Endothelial cell (in vitro differentiated cells): ENCODE results near the gene CHD2. TPM values are rescaled to one million over a fixed set of nuclear protein-coding genes. Genes with fewer than 3 reads are reported as not detected.
A peak's percentile ranks its signal among the peaks of the same experiment; 100 is the strongest.
"Not testable (repeated sequence)": the region's sequence is repeated elsewhere in the genome, so short reads cannot be mapped to it uniquely, and the experiment has no call there.

Experiments used
- DNase-seq: peaks from one replicate; pipeline ENCODE4 v3.0.0; 2021; ENCODE audit warnings: low spot score
- H3K27ac Mint-ChIP-seq: one replicate; pipeline ENCODE4 v1.8.0; 2021; ENCODE audit warnings: mixed read lengths, inconsistent platforms; ENCODE audit not compliant: unreplicated experiment
- H3K27me3 Mint-ChIP-seq: one replicate; pipeline ENCODE4 v1.8.0; 2021; ENCODE audit warnings: mild to moderate bottlenecking, moderate library complexity, mixed read lengths, inconsistent platforms; ENCODE audit not compliant: unreplicated experiment
- H3K36me3 Mint-ChIP-seq: one replicate; pipeline ENCODE4 v1.8.0; 2021; ENCODE audit warnings: mild to moderate bottlenecking, low read depth, mixed read lengths, inconsistent platforms; ENCODE audit not compliant: unreplicated experiment
- H3K4me1 Mint-ChIP-seq: one replicate; pipeline ENCODE4 v1.8.0; 2021; ENCODE audit warnings: mild to moderate bottlenecking, mixed read lengths, inconsistent platforms; ENCODE audit not compliant: unreplicated experiment
- H3K4me3 Mint-ChIP-seq: one replicate; pipeline ENCODE4 v1.8.0; 2021; ENCODE audit warnings: mild to moderate bottlenecking, mixed read lengths, inconsistent platforms; ENCODE audit not compliant: unreplicated experiment
- H3K9me3 Mint-ChIP-seq: one replicate; pipeline ENCODE4 v1.8.0; 2021; ENCODE audit warnings: mixed read lengths, inconsistent platforms; ENCODE audit not compliant: unreplicated experiment
- total RNA-seq: library from RNA; stranded (reverse); fragmentation: NEBNext Ultra II Directional; extraction: Animal tissue kit (Norgen Biotek cat#: 25700); gene quantifications from one replicate; pipeline ENCODE4 v1.2.1, GENCODE V29; 2021; ENCODE audit not compliant: unreplicated experiment
- TF ChIP-seq, protein P1 (sequence below): fragments of 200-600 bp; sonication (generic); IDR thresholded peaks from one replicate; pipeline ENCODE4 v1.5.0; 2021; ENCODE audit warnings: antibody characterized with exemption; ENCODE audit not compliant: unreplicated experiment

Gene CHD2
- total RNA-seq, 1 donor from 2014 or later: 96.3 TPM

DNA sequence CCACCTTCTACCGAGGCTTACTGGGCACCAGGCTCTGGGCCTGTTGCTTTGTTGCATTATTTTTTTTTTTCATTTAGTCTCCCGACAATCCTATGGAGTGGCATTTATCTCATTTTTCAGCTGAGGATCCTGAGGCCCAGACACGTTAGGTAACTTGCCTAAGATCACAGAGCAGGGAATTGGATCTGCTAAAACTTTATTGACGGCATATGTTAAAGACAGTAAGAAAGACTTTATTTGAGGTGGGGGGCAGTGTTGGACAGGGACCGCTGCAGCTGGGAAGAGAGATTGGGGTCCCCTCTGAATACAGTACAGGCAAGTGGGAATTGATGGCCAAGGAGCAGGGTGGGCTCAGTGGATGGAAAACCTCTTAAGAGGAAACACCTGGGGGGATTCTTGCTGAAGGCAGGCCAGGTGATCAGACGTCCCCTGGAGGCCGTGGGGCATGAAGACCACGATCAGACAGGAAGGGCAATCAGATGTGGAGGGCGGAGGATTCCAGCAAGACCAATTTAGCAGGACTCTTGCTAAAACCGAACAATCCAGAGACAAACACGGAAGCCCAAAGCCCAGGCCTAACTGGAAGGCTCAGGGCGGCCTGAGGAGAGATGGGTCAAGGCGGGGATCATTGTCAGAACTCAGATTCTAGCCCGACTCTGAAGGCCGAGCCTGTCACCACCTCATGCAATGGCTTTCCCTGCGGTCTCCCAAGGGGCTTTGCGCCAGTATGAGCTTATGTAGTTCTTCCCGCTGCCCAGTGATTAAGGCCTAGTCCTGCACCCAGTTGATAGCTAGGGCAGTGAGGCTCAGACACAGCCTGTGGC lies 135.2 kb downstream of the CHD2 start:
- Mint-ChIP-seq H3K27me3 (peaks cover 10% of the 10 kb centered on the region), H3K36me3 (no peaks in the 10 kb centered on the region), H3K4me3 (no peak overlapping the region), H3K4me1 (peaks cover 2% of the 10 kb centered on the region), H3K9me3 (no peaks in the 10 kb centered on the region), H3K27ac (no peak overlapping the region)
- no peak for DNase-seq
- TF ChIP-seq, protein P1, sequence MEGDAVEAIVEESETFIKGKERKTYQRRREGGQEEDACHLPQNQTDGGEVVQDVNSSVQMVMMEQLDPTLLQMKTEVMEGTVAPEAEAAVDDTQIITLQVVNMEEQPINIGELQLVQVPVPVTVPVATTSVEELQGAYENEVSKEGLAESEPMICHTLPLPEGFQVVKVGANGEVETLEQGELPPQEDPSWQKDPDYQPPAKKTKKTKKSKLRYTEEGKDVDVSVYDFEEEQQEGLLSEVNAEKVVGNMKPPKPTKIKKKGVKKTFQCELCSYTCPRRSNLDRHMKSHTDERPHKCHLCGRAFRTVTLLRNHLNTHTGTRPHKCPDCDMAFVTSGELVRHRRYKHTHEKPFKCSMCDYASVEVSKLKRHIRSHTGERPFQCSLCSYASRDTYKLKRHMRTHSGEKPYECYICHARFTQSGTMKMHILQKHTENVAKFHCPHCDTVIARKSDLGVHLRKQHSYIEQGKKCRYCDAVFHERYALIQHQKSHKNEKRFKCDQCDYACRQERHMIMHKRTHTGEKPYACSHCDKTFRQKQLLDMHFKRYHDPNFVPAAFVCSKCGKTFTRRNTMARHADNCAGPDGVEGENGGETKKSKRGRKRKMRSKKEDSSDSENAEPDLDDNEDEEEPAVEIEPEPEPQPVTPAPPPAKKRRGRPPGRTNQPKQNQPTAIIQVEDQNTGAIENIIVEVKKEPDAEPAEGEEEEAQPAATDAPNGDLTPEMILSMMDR: no peak

DNA sequence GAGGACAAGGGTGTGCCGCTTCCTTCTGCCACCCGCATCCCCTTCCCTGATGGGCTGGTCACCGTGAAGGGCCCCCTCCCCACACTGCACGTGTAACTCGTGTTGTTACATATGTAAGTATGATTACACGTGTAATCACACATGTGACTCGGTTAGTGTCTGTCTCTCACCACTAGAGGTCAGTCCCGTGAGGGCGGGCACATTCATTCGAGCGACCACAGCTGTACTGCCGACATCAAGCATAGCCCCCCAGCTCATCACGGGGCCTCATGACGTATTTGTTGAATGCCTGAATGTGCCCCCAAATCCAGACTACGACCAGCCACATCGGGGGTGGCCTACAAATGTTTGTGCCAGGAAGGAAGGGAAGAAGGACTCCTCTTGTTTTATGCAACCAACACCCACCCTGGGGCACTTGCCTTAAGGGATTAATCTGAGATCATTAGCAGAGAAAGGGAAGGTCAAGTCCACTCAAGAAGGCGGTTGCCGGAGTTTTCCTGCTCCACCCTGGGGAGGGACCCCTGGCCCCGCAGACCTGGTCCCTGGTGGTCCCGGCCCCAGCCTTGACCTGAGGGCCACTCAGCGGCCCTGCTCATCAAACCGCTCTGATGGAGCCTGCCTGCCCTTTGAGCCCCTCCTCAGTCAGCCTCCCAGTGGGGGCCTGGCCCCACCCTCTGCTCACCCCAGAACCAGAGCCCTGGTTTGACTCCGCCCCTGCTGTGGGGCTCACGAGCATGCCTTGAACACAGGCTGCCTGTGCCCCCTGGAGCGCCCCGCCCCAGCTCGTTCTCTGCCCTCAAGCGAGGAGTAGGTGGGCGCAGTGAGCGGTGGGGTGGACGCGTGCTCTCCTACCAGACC lies 136.1 kb downstream of the CHD2 start:
- Mint-ChIP-seq H3K27ac (no peak overlapping the region), H3K9me3 (no peaks in the 10 kb centered on the region), H3K36me3 (no peaks in the 10 kb centered on the region), H3K4me1 (no peaks in the 10 kb centered on the region), H3K4me3 (no peak overlapping the region), H3K27me3 (peaks cover 10% of the 10 kb centered on the region)
- peak; percentile 62 for DNase-seq
- TF ChIP-seq, protein P1: peak; percentile 47

DNA sequence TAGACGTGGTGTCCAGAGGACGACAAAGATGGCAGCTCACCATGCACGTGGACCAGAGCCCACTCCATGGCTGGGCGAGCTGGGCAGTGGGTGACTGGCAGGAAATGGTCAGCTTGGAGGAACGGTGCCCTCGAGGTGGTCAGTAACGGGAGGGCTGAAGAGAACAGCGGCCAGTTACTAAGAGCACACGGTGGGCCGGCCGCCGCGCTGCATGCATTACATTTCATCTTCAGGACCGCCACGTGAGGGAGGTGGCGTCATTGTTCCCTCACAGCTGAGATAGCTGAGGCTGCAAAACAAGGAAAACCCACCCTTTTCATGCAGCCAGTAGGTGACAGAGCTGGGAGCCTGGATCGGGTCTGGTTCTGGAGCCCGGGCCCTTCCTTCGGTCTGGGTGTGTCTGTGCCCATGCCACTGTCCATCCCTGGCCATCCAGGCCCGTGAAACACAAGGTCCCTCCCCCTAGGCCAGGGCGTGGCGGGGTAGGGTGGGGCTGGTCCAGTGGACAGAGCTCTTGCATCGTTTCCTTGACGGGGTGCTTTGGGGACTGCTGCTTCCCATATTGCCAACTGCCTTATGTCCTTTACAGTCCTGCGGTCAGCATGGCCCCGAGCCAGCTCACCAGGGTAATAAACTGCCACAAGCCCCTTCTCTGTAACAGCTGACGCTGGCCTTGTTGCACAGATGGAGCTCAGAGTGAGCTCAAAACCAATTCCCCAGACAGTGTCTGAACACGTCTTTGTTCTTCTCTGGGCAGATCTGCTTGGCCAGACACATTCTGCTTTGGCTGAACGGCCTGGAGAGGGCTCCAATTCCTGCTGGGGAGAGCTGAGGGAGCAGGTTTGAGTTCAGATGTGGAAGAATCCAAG lies 137.1 kb downstream of the CHD2 start:
- no peaks in the 10 kb centered on the region for H3K36me3 Mint-ChIP-seq
- no peaks in the 10 kb centered on the region for H3K4me1 Mint-ChIP-seq
- TF ChIP-seq, protein P1: no peak
- no peak for DNase-seq
- peaks cover 9% of the 10 kb centered on the region for H3K27me3 Mint-ChIP-seq
- H3K9me3 Mint-ChIP-seq: no peaks in the 10 kb centered on the region
- no peak overlapping the region for H3K27ac Mint-ChIP-seq
- H3K4me3 Mint-ChIP-seq: no peak overlapping the region

DNA sequence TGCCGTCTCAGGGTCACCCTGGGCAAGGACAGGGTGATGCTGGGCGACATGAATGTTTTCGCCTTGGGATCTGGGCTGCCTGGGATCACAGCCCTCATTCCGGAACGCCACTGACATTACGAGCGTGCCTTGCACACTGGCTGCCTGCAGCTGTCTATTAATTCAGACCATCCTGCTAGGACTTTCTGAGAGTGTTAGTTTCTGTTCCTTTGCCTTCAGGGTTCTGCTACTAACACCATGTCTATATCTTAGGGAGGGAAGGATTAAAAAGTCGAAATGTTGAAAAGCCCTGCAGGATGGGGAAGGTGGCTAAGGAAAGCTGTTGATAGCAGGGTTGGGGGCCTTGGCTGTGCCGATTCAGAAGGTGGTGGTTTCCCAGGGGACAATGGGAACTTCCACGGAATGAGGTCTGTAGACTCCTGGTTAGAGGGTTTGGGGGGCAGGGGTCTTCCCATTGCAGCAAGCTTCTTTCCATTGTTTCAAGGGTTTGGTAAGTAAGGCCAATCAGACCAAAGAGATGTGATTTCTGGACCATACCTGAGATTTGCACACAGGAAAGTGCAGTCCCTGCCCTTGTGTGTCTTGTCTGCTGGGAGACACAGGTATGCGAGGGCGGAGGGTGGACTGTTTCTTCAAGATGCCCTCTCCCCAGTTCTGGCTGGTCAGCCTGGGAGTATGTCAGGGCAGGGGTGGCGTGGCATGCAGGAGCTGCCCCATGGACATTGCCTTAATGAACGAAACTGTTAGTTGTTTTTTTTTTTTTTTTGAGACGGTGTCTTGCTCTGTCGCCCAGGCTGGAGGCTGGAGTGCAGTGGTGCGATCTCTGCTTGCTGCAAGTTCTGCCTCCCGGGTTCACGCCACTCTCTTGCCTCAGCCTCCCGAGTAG lies 137.9 kb downstream of the CHD2 start:
- no peak overlapping the region for H3K27ac Mint-ChIP-seq

DNA sequence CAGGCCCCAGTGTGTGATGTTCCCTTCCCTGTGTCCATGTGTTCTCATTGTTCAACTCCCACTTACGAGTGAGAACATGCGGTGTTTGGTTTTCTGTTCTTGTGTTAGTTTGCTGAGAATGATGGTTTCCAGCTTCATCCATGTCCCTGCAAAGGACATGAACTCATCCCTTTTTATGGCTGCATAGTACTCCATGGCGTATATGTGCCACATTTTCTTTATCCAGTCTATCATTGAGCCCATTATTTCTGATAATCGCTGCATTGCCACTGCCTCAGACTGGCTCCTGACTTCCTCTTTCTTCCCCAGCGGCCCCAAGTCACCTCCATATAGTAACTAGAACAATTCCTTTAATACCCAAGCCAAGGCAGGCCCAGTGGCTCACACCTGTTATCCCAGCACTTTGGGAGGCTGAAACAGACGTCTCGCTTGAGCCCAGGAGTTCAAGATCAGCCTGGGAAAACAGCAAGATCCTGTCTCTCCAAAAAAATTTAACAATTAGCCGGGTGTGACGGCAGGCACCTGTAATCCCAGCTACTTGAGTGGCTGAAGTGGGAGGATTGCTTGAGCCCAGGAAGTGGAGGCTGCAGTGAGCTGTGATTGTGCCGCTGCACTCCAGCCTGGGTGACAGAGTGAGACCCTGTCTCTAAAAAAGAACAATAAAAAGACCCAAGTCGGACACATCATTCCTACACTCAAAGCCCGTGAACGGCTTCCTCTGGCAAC lies 139.6 kb downstream of the CHD2 start:
- H3K27me3 Mint-ChIP-seq: peaks cover 12% of the 10 kb centered on the region
- not testable (repeated sequence) for DNase-seq, H3K9me3 Mint-ChIP-seq, H3K36me3 Mint-ChIP-seq, H3K4me1 Mint-ChIP-seq, H3K4me3 Mint-ChIP-seq, H3K27ac Mint-ChIP-seq

More for the DNA sequence above, 137.9 kb downstream of the CHD2 start:
- TF ChIP-seq, protein P1: no peak
- DNase-seq: no peak
- peaks cover 1% of the 10 kb centered on the region for H3K36me3 Mint-ChIP-seq
- no peaks in the 10 kb centered on the region for H3K4me1 Mint-ChIP-seq
- H3K4me3 Mint-ChIP-seq: no peak overlapping the region
- no peaks in the 10 kb centered on the region for H3K9me3 Mint-ChIP-seq
- H3K27me3 Mint-ChIP-seq: peaks cover 9% of the 10 kb centered on the region
